SHP77 (cell line): ENCODE data around the gene MIPOL1.
A peak's percentile ranks its signal among the peaks of the same experiment; 100 is the strongest.
"Not testable (repeated sequence)": the region's sequence is repeated elsewhere in the genome, so short reads cannot be mapped to it uniquely, and the experiment has no call there.

Experiments used
- DNase-seq, 2 experiments: peaks; one replicate each; lab custom pipeline; 2025; lab: John Stamatoyannopoulos, UW

MIPOL1 gene

GRCh38 chr14:37284760-37285159 lies 87.0 kb downstream of the MIPOL1 start:
- DNase-seq, result no peak

GRCh38 chr14:37285220-37285619 lies 87.5 kb downstream of the MIPOL1 start:
- DNase-seq, result no peak

- DNase-seq, result no peak
These were observed 92.0 kb downstream of the MIPOL1 start for GRCh38 chr14:37289688-37290087.

GRCh38 chr14:37295262-37295661 lies 97.5 kb downstream of the MIPOL1 start:
- DNase-seq, result not testable (repeated sequence)

GRCh38 chr14:37311252-37311651 lies 113.5 kb downstream of the MIPOL1 start:
- DNase-seq, result no peak

GRCh38 chr14:37318938-37319337 lies 121.2 kb downstream of the MIPOL1 start:
- DNase-seq, result no peak

- no peak for DNase-seq
These were observed 122.4 kb downstream of the MIPOL1 start for GRCh38 chr14:37320106-37320505.

- no peak for DNase-seq
These were observed 127.6 kb downstream of the MIPOL1 start for GRCh38 chr14:37325332-37325731.

- no peak for DNase-seq
These were observed 128.7 kb downstream of the MIPOL1 start for GRCh38 chr14:37326434-37326833.

- DNase-seq, result not testable (repeated sequence)
These were observed 130.2 kb downstream of the MIPOL1 start for GRCh38 chr14:37327933-37328332.

- DNase-seq, result no peak
These were observed 130.9 kb downstream of the MIPOL1 start for GRCh38 chr14:37328673-37329072.

GRCh38 chr14:37329189-37330001 lies 131.7 kb downstream of the MIPOL1 start:
- no peak for DNase-seq

GRCh38 chr14:37330910-37331309 lies 133.2 kb downstream of the MIPOL1 start:
- no peak for DNase-seq

- no peak for DNase-seq
These were observed 142.6 kb downstream of the MIPOL1 start for GRCh38 chr14:37340353-37340752.

- no peak for DNase-seq
These were observed 145.8 kb downstream of the MIPOL1 start for GRCh38 chr14:37343307-37344094.

- DNase-seq, result no peak
These were observed 165.9 kb downstream of the MIPOL1 start for GRCh38 chr14:37363661-37364060.

- peak; percentile 89 to 93 for DNase-seq
These were observed 171.7 kb downstream of the MIPOL1 start for GRCh38 chr14:37369425-37369824.

GRCh38 chr14:37375566-37375965 lies 177.8 kb downstream of the MIPOL1 start:
- no peak for DNase-seq

- DNase-seq, result no peak
These were observed 179.3 kb downstream of the MIPOL1 start for GRCh38 chr14:37376944-37377609.

GRCh38 chr14:37384870-37385596 lies 187.3 kb downstream of the MIPOL1 start:
- peak; percentile 95 to 96 for DNase-seq

GRCh38 chr14:37397157-37397940 lies 199.6 kb downstream of the MIPOL1 start:
- DNase-seq, result not testable (repeated sequence)
